ENCODE data around the gene RNF115. TPM values are rescaled to one million over a fixed set of nuclear protein-coding genes. Genes with fewer than 3 reads are reported as not detected.

Gene RNF115
- total and polyA plus RNA-seq, 2 of the 13 experiments (the other 11 are each of a cell fraction or from before 2014, with no cell fraction given) = 6.0 to 10.1 TPM

- H3K9ac ChIP-seq (ENCODE audit: insufficient read depth, low read depth, low read length) = no peak overlapping the region
- H3K27me3 ChIP-seq (ENCODE audit: control insufficient read depth in 1 of 2, insufficient read depth in 2 of 2, low read length in 2 of 2) = peaks cover 2 to 33% of the 10 kb centered on the region in 2 experiments; a peak in 3 of 5 replicates
- no peak overlapping the region for H2AFZ ChIP-seq (ENCODE audit: low read length)
- in situ Hi-C loops (cut with HindIII; ENCODE audit: extremely low pct_ligation_motif_present, low pct_unique_long_range_greater_than_20kb) (no loop called here), intact Hi-C loops (cut with micrococcal nuclease; ENCODE audit: unreplicated experiment) (no loop called here)
- no peaks in the 10 kb centered on the region for H3K36me3 ChIP-seq (replicated peaks in 1 of 2; ENCODE audit: control insufficient read depth in 1 of 2, insufficient read depth in 2 of 2, low read length in 2 of 2)
- ATAC-seq = no peak
- no peak for FAIRE-seq
- no peak overlapping the region for H3K4me3 ChIP-seq (replicated peaks in 1 of 3; ENCODE audit: insufficient read depth in 1 of 3, low read depth in 2 of 3, low read length in 3 of 3)
- POLR2A ChIA-PET = no interaction called here
- H4K20me1 ChIP-seq (ENCODE audit: insufficient read depth, low read length) = no peaks in the 10 kb centered on the region
- CTCF ChIA-PET (ENCODE audit: low intra/inter-chr PET ratio, low total read pairs) = no interaction called here
- H3K4me2 ChIP-seq (ENCODE audit: low read depth, low read length) = no peak overlapping the region
- no TSS peak for BruUV-seq (replicated peaks)
- no peak for DNase-seq (ENCODE audit: low spot score)
- H3K79me2 ChIP-seq (ENCODE audit: insufficient read depth, low read length) = no peaks in the 10 kb centered on the region
- H3K9me3 ChIP-seq (ENCODE audit: low read length) = no peaks in the 10 kb centered on the region
- WGBS (ENCODE audit: low lambda C conversion rate) = 14% methylated on average over 4 of the region's 4 CpGs
- no peak overlapping the region for H3K27ac ChIP-seq (ENCODE audit: extremely low read length, insufficient read depth, low read length)
- no peaks in the 10 kb centered on the region for H3K4me1 ChIP-seq (ENCODE audit: insufficient read depth, low read length)
- TF ChIP-seq NRL (CRISPR knock-in tag; IDR thresholded peaks at IDR 0.05; ENCODE audit: borderline replicate concordance) (no peak), HHEX (CRISPR knock-in tag; IDR thresholded peaks at IDR 0.05) (no peak), NFYB (CRISPR knock-in tag; IDR thresholded peaks at IDR 0.05) (no peak), RAD21 (CRISPR knock-in tag; IDR thresholded peaks at IDR 0.05) (no peak), TCF7 (IDR thresholded peaks at IDR 0.05; ENCODE audit: low read depth) (no peak), DPF2 (CRISPR knock-in tag; IDR thresholded peaks at IDR 0.05; ENCODE audit: borderline replicate concordance, low read depth) (no peak), ZNF468 (CRISPR knock-in tag; IDR thresholded peaks at IDR 0.05) (no peak), ZNF329 (CRISPR knock-in tag; IDR thresholded peaks at IDR 0.05; ENCODE audit: low read depth) (no peak)
- TF ChIP-seq, protein P1, sequence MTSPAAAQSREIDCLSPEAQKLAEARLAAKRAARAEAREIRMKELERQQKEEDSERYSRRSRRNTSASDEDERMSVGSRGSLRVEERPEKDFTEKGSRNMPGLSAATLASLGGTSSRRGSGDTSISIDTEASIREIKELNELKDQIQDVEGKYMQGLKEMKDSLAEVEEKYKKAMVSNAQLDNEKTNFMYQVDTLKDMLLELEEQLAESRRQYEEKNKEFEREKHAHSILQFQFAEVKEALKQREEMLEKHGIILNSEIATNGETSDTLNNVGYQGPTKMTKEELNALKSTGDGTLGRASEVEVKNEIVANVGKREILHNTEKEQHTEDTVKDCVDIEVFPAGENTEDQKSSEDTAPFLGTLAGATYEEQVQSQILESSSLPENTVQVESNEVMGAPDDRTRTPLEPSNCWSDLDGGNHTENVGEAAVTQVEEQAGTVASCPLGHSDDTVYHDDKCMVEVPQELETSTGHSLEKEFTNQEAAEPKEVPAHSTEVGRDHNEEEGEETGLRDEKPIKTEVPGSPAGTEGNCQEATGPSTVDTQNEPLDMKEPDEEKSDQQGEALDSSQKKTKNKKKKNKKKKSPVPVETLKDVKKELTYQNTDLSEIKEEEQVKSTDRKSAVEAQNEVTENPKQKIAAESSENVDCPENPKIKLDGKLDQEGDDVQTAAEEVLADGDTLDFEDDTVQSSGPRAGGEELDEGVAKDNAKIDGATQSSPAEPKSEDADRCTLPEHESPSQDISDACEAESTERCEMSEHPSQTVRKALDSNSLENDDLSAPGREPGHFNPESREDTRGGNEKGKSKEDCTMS (CRISPR knock-in tag; conservative IDR thresholded peaks at IDR 0.05) = no peak
- TF ChIP-seq, protein P2, sequence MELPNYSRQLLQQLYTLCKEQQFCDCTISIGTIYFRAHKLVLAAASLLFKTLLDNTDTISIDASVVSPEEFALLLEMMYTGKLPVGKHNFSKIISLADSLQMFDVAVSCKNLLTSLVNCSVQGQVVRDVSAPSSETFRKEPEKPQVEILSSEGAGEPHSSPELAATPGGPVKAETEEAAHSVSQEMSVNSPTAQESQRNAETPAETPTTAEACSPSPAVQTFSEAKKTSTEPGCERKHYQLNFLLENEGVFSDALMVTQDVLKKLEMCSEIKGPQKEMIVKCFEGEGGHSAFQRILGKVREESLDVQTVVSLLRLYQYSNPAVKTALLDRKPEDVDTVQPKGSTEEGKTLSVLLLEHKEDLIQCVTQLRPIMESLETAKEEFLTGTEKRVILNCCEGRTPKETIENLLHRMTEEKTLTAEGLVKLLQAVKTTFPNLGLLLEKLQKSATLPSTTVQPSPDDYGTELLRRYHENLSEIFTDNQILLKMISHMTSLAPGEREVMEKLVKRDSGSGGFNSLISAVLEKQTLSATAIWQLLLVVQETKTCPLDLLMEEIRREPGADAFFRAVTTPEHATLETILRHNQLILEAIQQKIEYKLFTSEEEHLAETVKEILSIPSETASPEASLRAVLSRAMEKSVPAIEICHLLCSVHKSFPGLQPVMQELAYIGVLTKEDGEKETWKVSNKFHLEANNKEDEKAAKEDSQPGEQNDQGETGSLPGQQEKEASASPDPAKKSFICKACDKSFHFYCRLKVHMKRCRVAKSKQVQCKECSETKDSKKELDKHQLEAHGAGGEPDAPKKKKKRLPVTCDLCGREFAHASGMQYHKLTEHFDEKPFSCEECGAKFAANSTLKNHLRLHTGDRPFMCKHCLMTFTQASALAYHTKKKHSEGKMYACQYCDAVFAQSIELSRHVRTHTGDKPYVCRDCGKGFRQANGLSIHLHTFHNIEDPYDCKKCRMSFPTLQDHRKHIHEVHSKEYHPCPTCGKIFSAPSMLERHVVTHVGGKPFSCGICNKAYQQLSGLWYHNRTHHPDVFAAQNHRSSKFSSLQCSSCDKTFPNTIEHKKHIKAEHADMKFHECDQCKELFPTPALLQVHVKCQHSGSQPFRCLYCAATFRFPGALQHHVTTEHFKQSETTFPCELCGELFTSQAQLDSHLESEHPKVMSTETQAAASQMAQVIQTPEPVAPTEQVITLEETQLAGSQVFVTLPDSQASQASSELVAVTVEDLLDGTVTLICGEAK (IDR thresholded peaks at IDR 0.05) = no peak
- TF ChIP-seq, protein P2 (CRISPR knock-in tag; IDR thresholded peaks at IDR 0.05) = no peak
- TF ChIP-seq, protein P3, sequence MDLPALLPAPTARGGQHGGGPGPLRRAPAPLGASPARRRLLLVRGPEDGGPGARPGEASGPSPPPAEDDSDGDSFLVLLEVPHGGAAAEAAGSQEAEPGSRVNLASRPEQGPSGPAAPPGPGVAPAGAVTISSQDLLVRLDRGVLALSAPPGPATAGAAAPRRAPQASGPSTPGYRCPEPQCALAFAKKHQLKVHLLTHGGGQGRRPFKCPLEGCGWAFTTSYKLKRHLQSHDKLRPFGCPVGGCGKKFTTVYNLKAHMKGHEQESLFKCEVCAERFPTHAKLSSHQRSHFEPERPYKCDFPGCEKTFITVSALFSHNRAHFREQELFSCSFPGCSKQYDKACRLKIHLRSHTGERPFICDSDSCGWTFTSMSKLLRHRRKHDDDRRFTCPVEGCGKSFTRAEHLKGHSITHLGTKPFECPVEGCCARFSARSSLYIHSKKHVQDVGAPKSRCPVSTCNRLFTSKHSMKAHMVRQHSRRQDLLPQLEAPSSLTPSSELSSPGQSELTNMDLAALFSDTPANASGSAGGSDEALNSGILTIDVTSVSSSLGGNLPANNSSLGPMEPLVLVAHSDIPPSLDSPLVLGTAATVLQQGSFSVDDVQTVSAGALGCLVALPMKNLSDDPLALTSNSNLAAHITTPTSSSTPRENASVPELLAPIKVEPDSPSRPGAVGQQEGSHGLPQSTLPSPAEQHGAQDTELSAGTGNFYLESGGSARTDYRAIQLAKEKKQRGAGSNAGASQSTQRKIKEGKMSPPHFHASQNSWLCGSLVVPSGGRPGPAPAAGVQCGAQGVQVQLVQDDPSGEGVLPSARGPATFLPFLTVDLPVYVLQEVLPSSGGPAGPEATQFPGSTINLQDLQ (CRISPR knock-in tag; IDR thresholded peaks at IDR 0.05) = no peak
These were observed 44.3 kb upstream of the RNF115 start for GRCh38 chr1:145868232-145868631.

All from HepG2 (cell line).